ENCODE measurements around the gene SLC44A3.

The SLC44A3 gene

DNA sequence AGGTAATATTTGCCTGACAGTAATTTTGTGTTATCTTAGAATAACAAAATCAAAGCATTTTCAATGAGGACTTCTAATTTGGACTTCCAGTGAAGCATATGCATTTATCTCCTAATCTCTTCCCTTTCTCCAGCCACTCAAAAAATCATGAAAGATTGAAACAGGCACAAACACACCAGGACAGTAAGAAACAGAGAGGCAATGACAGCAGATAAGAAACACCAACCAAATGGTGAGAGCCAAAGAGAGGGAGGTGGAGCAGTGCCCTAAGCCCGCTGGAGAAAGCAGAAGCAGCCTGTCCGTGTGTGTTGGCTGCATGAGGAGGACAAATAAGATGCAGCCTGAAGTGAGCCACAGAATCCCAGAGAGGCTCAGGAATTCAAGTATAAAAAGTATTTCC lies 39.0 kb downstream of the SLC44A3 start:
- no peak overlapping the region for H3K27ac ChIP-seq
- TF ChIP-seq, protein P1, sequence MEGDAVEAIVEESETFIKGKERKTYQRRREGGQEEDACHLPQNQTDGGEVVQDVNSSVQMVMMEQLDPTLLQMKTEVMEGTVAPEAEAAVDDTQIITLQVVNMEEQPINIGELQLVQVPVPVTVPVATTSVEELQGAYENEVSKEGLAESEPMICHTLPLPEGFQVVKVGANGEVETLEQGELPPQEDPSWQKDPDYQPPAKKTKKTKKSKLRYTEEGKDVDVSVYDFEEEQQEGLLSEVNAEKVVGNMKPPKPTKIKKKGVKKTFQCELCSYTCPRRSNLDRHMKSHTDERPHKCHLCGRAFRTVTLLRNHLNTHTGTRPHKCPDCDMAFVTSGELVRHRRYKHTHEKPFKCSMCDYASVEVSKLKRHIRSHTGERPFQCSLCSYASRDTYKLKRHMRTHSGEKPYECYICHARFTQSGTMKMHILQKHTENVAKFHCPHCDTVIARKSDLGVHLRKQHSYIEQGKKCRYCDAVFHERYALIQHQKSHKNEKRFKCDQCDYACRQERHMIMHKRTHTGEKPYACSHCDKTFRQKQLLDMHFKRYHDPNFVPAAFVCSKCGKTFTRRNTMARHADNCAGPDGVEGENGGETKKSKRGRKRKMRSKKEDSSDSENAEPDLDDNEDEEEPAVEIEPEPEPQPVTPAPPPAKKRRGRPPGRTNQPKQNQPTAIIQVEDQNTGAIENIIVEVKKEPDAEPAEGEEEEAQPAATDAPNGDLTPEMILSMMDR (conservative IDR thresholded peaks at IDR 0.05) = no peak
- TF ChIP-seq ZFX (IDR thresholded peaks at IDR 0.05) = no peak

DNA sequence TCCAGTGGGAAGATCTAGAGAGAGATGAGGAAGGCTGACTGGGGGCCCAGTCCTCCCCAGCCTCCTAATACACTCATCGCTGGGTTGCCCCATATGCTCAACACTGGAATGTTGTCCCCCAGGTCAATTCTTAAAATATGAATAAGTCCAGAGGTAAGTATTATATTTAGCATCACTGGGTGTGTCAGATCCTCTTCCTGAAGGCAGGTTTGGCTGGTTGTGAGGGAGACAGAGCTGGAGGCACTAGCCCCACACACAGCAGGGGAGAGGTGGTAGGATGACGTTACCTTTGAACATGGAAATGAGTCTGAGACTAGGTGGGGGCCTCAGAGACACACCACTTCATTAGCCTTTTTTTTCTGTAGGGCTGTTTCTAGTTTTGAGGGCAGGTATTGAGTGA lies 42.6 kb downstream of the SLC44A3 start:
- TF ChIP-seq, protein P1 (conservative IDR thresholded peaks at IDR 0.05) = no peak
- TF ChIP-seq ZFX (IDR thresholded peaks at IDR 0.05) = no peak
- no peak overlapping the region for H3K27ac ChIP-seq

- no peak overlapping the region for H3K27ac ChIP-seq
Observed at GRCh38 chr1:94863297-94863911, 43.2 kb downstream of the SLC44A3 start.

DNA sequence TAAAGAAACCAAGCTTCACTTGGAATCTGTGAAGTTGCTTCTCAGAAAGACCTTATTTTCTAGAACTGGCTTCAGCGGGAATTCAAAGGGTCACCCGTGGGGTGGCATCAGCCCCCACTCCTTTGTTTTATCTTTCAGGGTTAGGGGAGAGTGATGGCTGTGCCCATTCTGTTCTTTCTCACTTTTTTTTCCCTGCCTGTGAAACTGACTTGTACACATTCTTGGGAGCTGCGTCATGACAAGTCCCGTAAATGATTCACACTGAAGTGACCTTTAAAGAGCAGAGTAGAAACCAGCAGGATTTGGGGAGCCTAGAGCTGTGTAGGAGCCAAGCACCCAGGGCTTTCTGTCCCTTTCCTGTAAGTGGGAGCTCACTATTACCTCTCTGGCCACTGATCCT lies 43.8 kb downstream of the SLC44A3 start:
- no peak for TF ChIP-seq ZFX (IDR thresholded peaks at IDR 0.05)
- TF ChIP-seq, protein P1 (conservative IDR thresholded peaks at IDR 0.05) = no peak
- no peak overlapping the region for H3K27ac ChIP-seq

More at GRCh38 chr1:94863297-94863911, 43.2 kb downstream of the SLC44A3 start:
- TF ChIP-seq, protein P1 (conservative IDR thresholded peaks at IDR 0.05) = no peak
- TF ChIP-seq ZFX (IDR thresholded peaks at IDR 0.05) = no peak

GRCh38 chr1:94864821-94865220 lies 44.7 kb downstream of the SLC44A3 start:
- no peak overlapping the region for H3K27ac ChIP-seq
- TF ChIP-seq, protein P1 (conservative IDR thresholded peaks at IDR 0.05) = no peak
- TF ChIP-seq ZFX (IDR thresholded peaks at IDR 0.05) = no peak

- H3K27ac ChIP-seq = no peak overlapping the region
- TF ChIP-seq, protein P1 (conservative IDR thresholded peaks at IDR 0.05) = no peak
- TF ChIP-seq ZFX (IDR thresholded peaks at IDR 0.05) = no peak
Observed at GRCh38 chr1:94865360-94865759, 45.2 kb downstream of the SLC44A3 start.

- TF ChIP-seq, protein P1 (conservative IDR thresholded peaks at IDR 0.05) = no peak
- no peak for TF ChIP-seq ZFX (IDR thresholded peaks at IDR 0.05)
- no peak overlapping the region for H3K27ac ChIP-seq
Observed at GRCh38 chr1:94866164-94866807, 46.1 kb downstream of the SLC44A3 start.

All from C4-2B (cell line).